Uterus (tissue), 2 donors: ENCODE results near the gene ELK4.

Experiments used
- POLR2A ChIP-seq, 2 donors: fragments of 450-650 bp; IDR thresholded peaks; one replicate each; pipeline ENCODE4 v1.6.1; 2016; ENCODE audit warnings: antibody characterized with exemption in 2 of 2, mild to moderate bottlenecking in 1 of 2, moderate library complexity in 1 of 2
- TF ChIP-seq, protein P1 (sequence below), 4 experiments: fragments of 200-600 bp in 2 of 4; fragments of 450-650 bp in 2 of 4; sonication (generic) in 2 of 4; IDR thresholded peaks; one replicate each; pipeline ENCODE4 v1.5.1; 2016 to 2019; ENCODE audit warnings: antibody characterized with exemption in 4 of 4, mild to moderate bottlenecking in 2 of 4, moderate library complexity in 1 of 4

DNA sequence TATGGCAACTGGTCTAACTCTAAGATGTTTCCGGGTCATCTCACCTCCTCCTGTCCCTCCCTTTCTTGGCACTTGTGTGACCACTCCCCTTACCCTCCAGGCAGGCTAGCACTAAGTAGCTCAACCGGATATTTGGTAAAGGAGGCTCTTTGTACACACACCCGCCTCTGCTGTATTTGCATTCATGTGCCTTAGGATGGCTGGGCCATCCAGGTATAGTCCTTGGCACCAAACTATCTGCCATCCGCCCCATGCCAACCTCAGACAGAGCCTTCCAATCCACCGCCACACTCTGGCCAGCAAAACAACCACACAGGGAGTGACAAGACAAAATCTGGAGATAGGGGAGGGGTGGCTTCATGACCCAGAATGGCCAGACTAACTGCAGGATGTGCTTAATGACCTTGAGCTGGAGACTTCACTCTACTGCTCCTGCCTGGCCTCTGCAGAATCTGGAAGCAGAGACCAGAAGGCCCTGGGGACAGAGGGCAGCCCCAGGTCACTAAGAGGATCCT, 67.8 kb downstream of the ELK4 start:
- TF ChIP-seq POLR2A (IDR thresholded peaks at IDR 0.05) = no peak
- TF ChIP-seq, protein P1, sequence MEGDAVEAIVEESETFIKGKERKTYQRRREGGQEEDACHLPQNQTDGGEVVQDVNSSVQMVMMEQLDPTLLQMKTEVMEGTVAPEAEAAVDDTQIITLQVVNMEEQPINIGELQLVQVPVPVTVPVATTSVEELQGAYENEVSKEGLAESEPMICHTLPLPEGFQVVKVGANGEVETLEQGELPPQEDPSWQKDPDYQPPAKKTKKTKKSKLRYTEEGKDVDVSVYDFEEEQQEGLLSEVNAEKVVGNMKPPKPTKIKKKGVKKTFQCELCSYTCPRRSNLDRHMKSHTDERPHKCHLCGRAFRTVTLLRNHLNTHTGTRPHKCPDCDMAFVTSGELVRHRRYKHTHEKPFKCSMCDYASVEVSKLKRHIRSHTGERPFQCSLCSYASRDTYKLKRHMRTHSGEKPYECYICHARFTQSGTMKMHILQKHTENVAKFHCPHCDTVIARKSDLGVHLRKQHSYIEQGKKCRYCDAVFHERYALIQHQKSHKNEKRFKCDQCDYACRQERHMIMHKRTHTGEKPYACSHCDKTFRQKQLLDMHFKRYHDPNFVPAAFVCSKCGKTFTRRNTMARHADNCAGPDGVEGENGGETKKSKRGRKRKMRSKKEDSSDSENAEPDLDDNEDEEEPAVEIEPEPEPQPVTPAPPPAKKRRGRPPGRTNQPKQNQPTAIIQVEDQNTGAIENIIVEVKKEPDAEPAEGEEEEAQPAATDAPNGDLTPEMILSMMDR (IDR thresholded peaks at IDR 0.05) = no peak
